ENCODE results near the gene CFAP251. TPM values are rescaled to one million over a fixed set of nuclear protein-coding genes. Genes with fewer than 3 reads are reported as not detected.

The CFAP251 gene
- total and polyA plus RNA-seq, 2 of the 13 experiments (the other 11 are each of a cell fraction or from before 2014, with no cell fraction given): 0.30 to 0.42 TPM

GRCh38 chr12:121899590-121899989, 18.8 kb upstream of the CFAP251 start:
- H3K79me2 ChIP-seq (ENCODE audit: insufficient read depth, low read length): no peaks in the 10 kb centered on the region
- H3K36me3 ChIP-seq (replicated peaks in 1 of 2; ENCODE audit: control insufficient read depth in 1 of 2, insufficient read depth in 2 of 2, low read length in 2 of 2): peaks cover 23 to 69% of the 10 kb centered on the region in 2 experiments
- H3K9ac ChIP-seq (ENCODE audit: insufficient read depth, low read depth, low read length): no peak overlapping the region
- ChIA-PET CTCF (ENCODE audit: low intra/inter-chr PET ratio, low total read pairs) (no interaction called here), POLR2A (no interaction called here)
- in situ Hi-C loops (cut with HindIII; ENCODE audit: extremely low pct_ligation_motif_present, low pct_unique_long_range_greater_than_20kb) (no loop called here), intact Hi-C loops (cut with micrococcal nuclease; ENCODE audit: unreplicated experiment) (no loop called here)
- H2AFZ ChIP-seq (ENCODE audit: low read length): no peak overlapping the region
- H4K20me1 ChIP-seq (ENCODE audit: insufficient read depth, low read length): no peaks in the 10 kb centered on the region
- H3K27ac ChIP-seq (ENCODE audit: extremely low read length, insufficient read depth, low read length): no peak overlapping the region
- no TSS peak for BruUV-seq (replicated peaks)
- WGBS (ENCODE audit: low lambda C conversion rate): 100% methylated on average over 3 of the region's 14 CpGs
- no peaks in the 10 kb centered on the region for H3K9me3 ChIP-seq (ENCODE audit: low read length)
- H3K4me2 ChIP-seq (ENCODE audit: low read depth, low read length): no peak overlapping the region
- ATAC-seq: no peak
- FAIRE-seq: no peak
- no peak for DNase-seq (ENCODE audit: low spot score)
- H3K4me1 ChIP-seq (ENCODE audit: insufficient read depth, low read length): peaks cover 5% of the 10 kb centered on the region
- no peaks in the 10 kb centered on the region for H3K27me3 ChIP-seq (ENCODE audit: control insufficient read depth in 1 of 2, insufficient read depth in 2 of 2, low read length in 2 of 2)
- TF ChIP-seq SSRP1 (CRISPR knock-in tag; IDR thresholded peaks at IDR 0.05): no peak
- no peak for TF ChIP-seq PHF8 (CRISPR knock-in tag; IDR thresholded peaks at IDR 0.05)
- TF ChIP-seq, protein P1, sequence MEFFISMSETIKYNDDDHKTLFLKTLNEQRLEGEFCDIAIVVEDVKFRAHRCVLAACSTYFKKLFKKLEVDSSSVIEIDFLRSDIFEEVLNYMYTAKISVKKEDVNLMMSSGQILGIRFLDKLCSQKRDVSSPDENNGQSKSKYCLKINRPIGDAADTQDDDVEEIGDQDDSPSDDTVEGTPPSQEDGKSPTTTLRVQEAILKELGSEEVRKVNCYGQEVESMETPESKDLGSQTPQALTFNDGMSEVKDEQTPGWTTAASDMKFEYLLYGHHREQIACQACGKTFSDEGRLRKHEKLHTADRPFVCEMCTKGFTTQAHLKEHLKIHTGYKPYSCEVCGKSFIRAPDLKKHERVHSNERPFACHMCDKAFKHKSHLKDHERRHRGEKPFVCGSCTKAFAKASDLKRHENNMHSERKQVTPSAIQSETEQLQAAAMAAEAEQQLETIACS (CRISPR knock-in tag; IDR thresholded peaks at IDR 0.05): no peak
- no peak for TF ChIP-seq MTA3 (CRISPR knock-in tag; IDR thresholded peaks at IDR 0.05)
- TF ChIP-seq FOXM1 (CRISPR knock-in tag; IDR thresholded peaks at IDR 0.05): no peak
- TF ChIP-seq ZNF569 (CRISPR knock-in tag; IDR thresholded peaks at IDR 0.05; ENCODE audit: borderline replicate concordance): no peak
- TF ChIP-seq ZNF3 (CRISPR knock-in tag; IDR thresholded peaks at IDR 0.05): no peak
- no peak for TF ChIP-seq SNAPC5 (CRISPR knock-in tag; IDR thresholded peaks at IDR 0.05; ENCODE audit: borderline replicate concordance)
- no peak for TF ChIP-seq ISX (CRISPR knock-in tag; conservative IDR thresholded peaks at IDR 0.05)
- no peak for TF ChIP-seq SETDB1 (CRISPR knock-in tag; IDR thresholded peaks at IDR 0.05; ENCODE audit: borderline replicate concordance)
- TF ChIP-seq ZNF713 (CRISPR knock-in tag; IDR thresholded peaks at IDR 0.05): no peak
- no peak for TF ChIP-seq MEIS2 (CRISPR knock-in tag; IDR thresholded peaks at IDR 0.05)
- no peak overlapping the region for H3K4me3 ChIP-seq (replicated peaks in 1 of 3; ENCODE audit: insufficient read depth in 1 of 3, low read depth in 2 of 3, low read length in 3 of 3)
